Measurements from ENCODE around the gene AKT1.

Gene AKT1

DNA sequence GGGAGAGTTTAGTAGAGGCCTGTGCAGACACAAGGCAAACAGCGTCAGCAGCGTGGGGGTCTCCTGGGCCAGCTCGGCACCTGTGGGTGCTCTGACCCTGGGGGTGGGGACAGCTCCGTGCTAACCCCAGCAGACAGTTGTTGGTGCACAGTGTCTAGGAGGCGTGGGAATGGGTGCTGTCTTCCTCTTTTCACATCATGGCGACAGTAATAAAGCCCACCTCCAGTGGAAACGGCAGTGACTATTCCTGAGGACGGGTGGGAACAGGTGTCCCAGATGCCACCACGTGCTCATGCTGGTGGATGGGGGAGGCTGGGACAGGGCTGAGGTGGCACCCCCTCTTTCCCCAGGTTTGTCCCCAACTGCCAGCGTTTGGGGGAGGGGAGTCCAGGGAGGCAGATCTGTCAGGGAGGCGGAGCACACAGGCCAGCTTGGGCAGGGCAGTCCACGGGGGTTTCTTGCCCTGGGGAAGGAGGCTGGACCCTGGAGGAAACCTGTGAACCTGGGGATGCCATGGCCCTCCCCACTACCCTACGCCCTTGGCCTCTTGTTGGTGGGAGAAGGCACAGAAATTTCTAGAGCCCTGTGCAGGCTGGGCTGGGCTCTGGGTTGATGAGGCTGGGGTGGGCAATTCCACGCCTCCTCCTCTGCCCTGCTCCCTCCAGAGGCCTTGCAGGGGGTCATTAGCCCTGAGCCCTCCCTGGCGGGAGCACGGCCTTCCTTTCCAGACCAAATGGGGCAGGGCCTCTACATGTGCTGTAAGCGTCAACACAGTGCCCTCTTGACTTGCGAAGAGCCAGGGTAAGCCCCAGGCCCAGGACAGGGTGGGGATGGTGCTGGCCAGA lies 9.2 kb upstream of the AKT1 start:
- H3K4me3 ChIP-seq (ENCODE audit: low read depth, low read length) = no peak overlapping the region
- in situ Hi-C loops (cut with HindIII; ENCODE audit: low pct_ligation_motif_present, low sequenced_read_pairs) = no loop called here
- DNase-seq = no peak
- TF ChIP-seq, protein P1, sequence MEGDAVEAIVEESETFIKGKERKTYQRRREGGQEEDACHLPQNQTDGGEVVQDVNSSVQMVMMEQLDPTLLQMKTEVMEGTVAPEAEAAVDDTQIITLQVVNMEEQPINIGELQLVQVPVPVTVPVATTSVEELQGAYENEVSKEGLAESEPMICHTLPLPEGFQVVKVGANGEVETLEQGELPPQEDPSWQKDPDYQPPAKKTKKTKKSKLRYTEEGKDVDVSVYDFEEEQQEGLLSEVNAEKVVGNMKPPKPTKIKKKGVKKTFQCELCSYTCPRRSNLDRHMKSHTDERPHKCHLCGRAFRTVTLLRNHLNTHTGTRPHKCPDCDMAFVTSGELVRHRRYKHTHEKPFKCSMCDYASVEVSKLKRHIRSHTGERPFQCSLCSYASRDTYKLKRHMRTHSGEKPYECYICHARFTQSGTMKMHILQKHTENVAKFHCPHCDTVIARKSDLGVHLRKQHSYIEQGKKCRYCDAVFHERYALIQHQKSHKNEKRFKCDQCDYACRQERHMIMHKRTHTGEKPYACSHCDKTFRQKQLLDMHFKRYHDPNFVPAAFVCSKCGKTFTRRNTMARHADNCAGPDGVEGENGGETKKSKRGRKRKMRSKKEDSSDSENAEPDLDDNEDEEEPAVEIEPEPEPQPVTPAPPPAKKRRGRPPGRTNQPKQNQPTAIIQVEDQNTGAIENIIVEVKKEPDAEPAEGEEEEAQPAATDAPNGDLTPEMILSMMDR (IDR thresholded peaks at IDR 0.05; ENCODE audit: low read depth, low read length, missing control alignments) = no peak
- H3K36me3 ChIP-seq (replicated peaks) = no peaks in the 10 kb centered on the region
- no peak overlapping the region for H3K27ac ChIP-seq
- H3K27me3 ChIP-seq (replicated peaks) = no peaks in the 10 kb centered on the region

DNA sequence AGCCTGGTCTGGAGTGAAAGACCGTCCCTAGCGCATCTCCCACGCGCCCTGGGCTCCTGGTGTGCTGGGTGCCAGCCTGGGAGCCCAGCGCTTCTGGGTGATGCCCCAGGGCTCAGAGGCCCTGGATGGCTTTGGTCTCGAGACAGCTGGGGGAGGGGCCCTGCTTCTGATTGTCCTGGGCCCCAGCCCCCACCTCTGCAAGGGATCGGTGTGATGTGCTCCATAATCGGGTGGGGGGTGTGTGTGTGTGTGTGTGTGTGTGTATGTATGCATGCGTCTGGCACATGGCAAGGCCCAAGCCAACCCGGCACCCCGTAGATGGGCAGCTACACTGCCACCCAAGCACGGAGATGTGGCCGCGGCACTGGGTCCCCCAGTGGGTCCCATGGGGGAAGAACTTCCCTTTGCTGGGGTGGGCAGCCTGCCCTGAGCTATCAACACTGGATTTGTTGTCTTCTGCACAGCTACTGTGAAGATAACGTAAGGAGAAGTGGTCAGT lies 8.4 kb upstream of the AKT1 start:
- H3K36me3 ChIP-seq (replicated peaks) = no peaks in the 10 kb centered on the region
- H3K27ac ChIP-seq = no peak overlapping the region
- in situ Hi-C loops (cut with HindIII; ENCODE audit: low pct_ligation_motif_present, low sequenced_read_pairs) = no loop called here
- TF ChIP-seq, protein P1 (IDR thresholded peaks at IDR 0.05; ENCODE audit: low read depth, low read length, missing control alignments) = no peak
- H3K4me3 ChIP-seq (ENCODE audit: low read depth, low read length) = no peak overlapping the region
- no peak for DNase-seq
- no peaks in the 10 kb centered on the region for H3K27me3 ChIP-seq (replicated peaks)

DNA sequence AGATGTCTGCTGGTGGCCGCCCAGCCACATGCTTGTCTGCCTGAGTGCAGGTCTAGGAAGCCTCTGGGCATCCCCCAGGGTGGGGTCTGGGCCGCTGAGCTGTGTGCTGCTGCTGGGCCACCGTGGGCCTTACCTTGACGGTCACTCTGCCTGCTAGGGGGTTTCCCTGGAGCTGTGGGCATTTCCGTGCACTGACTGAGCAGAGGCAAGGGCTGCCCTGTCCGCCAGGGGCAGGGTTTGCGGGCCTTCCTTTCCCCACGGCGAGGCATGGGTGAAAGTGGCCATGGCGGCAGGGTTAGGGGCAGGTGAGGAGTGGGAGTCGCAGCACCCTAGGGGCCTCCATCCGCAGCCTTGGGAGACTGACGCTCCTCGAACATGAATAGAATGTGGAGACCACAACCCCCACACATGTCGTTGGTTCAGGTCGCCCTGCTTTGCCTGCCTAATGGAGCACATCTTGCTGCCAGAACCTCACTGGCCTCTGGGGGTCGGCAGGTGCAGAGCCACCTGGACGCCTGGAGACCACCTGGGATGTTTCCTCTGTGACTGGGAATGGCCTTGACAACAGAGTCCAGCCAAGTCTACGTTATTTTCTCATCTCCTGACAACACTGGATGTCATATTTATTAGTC lies 7.8 kb upstream of the AKT1 start:
- no peaks in the 10 kb centered on the region for H3K27me3 ChIP-seq (replicated peaks)
- DNase-seq = no peak
- H3K36me3 ChIP-seq (replicated peaks) = no peaks in the 10 kb centered on the region
- H3K4me3 ChIP-seq (ENCODE audit: low read depth, low read length) = no peak overlapping the region
- no peak overlapping the region for H3K27ac ChIP-seq
- in situ Hi-C loops (cut with HindIII; ENCODE audit: low pct_ligation_motif_present, low sequenced_read_pairs) = no loop called here
- TF ChIP-seq, protein P1 (IDR thresholded peaks at IDR 0.05; ENCODE audit: low read depth, low read length, missing control alignments) = no peak

DNA sequence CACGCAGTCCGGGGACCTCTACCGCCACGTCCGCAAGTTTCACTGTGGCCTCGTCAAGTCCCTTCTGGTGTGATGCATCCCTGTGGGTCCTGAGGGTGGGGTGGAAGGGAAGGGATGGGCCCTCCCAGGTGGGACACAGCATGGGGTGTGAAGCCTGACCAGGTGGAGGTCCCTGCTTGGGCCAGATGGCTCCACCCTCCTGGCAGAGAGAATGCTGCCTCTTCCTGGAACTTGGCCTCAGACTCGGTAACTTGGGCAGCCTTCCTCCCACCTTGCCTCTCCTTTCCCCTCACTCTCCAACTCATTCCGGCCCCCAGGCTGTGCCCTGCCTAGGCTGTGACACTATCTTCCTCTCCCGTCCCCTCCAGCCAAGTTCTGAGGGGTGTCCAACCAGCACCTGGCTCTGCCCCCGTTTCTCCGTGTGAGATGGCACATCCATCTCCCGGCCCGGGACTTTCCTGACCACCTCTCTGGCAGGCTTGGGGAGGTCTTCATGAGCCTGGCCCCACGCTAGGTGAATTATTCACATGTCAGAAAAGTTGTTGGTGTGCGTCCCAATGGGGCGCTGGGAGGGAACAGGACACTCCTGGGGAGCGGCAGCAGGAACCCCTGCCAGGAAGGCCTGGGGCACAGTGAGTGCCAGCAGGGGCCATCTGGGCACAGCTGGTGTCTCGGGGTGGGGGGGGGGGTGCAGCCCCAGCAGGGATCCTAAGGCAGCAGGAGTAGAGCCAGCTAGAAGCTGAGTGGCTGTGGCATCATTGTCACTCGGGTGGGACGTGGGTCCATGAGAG lies 7.0 kb upstream of the AKT1 start:
- TF ChIP-seq, protein P1 (IDR thresholded peaks at IDR 0.05; ENCODE audit: low read depth, low read length, missing control alignments) = no peak
- no peaks in the 10 kb centered on the region for H3K27me3 ChIP-seq (replicated peaks)
- no peak overlapping the region for H3K27ac ChIP-seq
- DNase-seq = no peak
- no peak overlapping the region for H3K4me3 ChIP-seq (ENCODE audit: low read depth, low read length)
- in situ Hi-C loops (cut with HindIII; ENCODE audit: low pct_ligation_motif_present, low sequenced_read_pairs) = no loop called here
- H3K36me3 ChIP-seq (replicated peaks) = no peaks in the 10 kb centered on the region

DNA sequence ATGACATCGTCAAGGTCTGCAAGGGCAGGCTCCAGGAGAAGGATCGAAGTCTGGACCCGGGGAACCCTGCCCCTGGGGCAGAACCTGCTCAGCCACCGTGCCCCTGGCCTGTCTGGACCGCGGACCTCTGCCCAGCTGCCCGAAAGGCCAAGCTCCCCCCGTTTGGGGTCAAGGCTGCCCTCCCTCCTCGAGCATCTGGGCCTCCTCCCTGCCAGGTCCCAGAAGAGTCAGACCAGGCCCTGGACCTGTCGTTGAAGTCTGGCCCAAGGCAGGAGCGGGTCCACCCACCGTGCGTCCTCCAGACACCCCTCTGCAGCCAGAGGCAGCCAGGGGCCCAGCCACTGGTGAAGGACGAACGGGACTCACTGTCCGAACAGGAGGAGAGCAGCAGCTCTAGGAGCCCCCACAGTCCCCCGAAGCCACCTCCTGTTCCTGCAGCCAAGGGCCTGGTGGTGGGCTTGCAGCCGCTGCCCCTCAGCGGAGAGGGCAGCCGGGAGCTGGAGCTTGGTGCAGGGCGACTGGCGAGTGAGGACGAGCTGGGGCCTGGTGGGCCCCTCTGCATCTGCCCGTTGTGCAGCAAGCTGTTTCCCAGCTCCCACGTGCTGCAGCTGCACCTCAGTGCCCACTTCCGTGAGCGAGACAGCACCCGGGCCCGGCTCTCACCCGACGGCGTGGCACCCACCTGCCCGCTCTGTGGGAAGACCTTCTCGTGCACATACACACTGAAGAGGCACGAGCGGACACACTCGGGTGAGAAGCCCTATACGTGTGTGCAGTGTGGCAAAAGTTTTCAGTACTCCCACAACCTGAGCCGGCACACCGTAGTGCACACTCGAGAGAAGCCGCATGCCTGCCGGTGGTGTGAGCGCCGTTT lies 6.2 kb upstream of the AKT1 start:
- Histone ChIP-seq H3K4me3 (ENCODE audit: low read depth, low read length) (peak overlapping the region; percentile 56), H3K27me3 (replicated peaks) (no peaks in the 10 kb centered on the region), H3K36me3 (replicated peaks) (no peaks in the 10 kb centered on the region), H3K27ac (no peak overlapping the region)
- TF ChIP-seq, protein P1 (IDR thresholded peaks at IDR 0.05; ENCODE audit: low read depth, low read length, missing control alignments) = no peak
- in situ Hi-C loops (cut with HindIII; ENCODE audit: low pct_ligation_motif_present, low sequenced_read_pairs) = no loop called here
- DNase-seq = no peak

Measured in brain microvascular endothelial cell (primary cell).